OCI-LY1 (cell line): ENCODE measurements around the gene NKD1.

ENCODE experiments used
- EZH2 ChIP-seq: fragments of 200-600 bp; sonication (generic), shearing (Covaris generic); IDR thresholded peaks from 2 replicates; pipeline ENCODE4 v1.8.0; 2017; ENCODE audit warnings: borderline replicate concordance, mixed run types, mild to moderate bottlenecking, antibody characterized with exemption, low read length, moderate library complexity, mixed read lengths
- TF ChIP-seq, protein P1 (sequence below): fragments of 200-600 bp; sonication (generic), shearing (Covaris generic); IDR thresholded peaks from 2 replicates; pipeline ENCODE4 v1.5.1; 2017; ENCODE audit warnings: mild to moderate bottlenecking, antibody characterized with exemption, low read length, moderate library complexity, mixed read lengths

DNA sequence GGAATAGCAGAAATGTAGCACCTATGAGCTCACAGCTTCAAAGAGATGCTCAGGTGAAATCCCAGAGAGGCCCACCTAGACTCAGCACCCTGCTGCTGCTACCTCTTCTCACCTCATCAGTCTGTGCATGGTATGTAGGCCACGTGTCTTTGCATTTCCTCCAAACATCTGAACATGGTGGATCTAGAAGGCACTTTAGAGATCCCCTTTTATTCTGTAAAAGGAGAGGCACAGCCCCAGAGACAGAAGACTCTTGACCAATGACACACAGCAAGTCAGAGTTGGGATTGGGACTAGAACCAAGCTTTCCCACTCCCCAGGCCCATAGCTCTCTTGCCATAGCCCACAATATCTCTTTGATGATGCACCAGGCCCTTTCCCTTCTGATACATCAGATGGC lies 19.4 kb upstream of the NKD1 start:
- TF ChIP-seq EZH2, result no peak
- TF ChIP-seq, protein P1, sequence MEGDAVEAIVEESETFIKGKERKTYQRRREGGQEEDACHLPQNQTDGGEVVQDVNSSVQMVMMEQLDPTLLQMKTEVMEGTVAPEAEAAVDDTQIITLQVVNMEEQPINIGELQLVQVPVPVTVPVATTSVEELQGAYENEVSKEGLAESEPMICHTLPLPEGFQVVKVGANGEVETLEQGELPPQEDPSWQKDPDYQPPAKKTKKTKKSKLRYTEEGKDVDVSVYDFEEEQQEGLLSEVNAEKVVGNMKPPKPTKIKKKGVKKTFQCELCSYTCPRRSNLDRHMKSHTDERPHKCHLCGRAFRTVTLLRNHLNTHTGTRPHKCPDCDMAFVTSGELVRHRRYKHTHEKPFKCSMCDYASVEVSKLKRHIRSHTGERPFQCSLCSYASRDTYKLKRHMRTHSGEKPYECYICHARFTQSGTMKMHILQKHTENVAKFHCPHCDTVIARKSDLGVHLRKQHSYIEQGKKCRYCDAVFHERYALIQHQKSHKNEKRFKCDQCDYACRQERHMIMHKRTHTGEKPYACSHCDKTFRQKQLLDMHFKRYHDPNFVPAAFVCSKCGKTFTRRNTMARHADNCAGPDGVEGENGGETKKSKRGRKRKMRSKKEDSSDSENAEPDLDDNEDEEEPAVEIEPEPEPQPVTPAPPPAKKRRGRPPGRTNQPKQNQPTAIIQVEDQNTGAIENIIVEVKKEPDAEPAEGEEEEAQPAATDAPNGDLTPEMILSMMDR, result no peak
